SK-N-SH (cell line): ENCODE results near the gene ZDHHC5.

Experiments
- EP300 ChIP-seq, 2 experiments: IDR thresholded peaks; 2 replicates each; pipeline versions ENCODE4 v1.4.0 to v1.6.1; 2012; ENCODE audit warnings: borderline replicate concordance in 1 of 2, low read depth in 1 of 2, low read length in 1 of 2
- FOSL2 ChIP-seq: IDR thresholded peaks from 2 replicates; pipeline ENCODE4 v1.4.0; 2012; ENCODE audit warnings: low read depth, mild to moderate bottlenecking, moderate library complexity, borderline replicate concordance
- FOXM1 ChIP-seq: IDR thresholded peaks from 2 replicates; pipeline ENCODE4 v1.4.0; 2012; ENCODE audit warnings: low read depth, mild to moderate bottlenecking
- GABPA ChIP-seq: IDR thresholded peaks from 2 replicates; pipeline ENCODE4 v1.4.0; 2012; ENCODE audit warnings: low read depth, mild to moderate bottlenecking
- NFIC ChIP-seq: IDR thresholded peaks from 2 replicates; pipeline ENCODE4 v1.4.0; 2012; ENCODE audit warnings: borderline replicate concordance
- RCOR1 ChIP-seq: fragments of 150-350 bp; IDR thresholded peaks from 2 replicates; pipeline ENCODE4 v1.6.1; 2017; ENCODE audit warnings: antibody characterized with exemption, low read length
- SMC3 ChIP-seq: IDR thresholded peaks from 2 replicates; pipeline ENCODE4 v1.6.1; 2012; ENCODE audit warnings: low read depth, low read length, improper control_type of control experiment
- TAF1 ChIP-seq: IDR thresholded peaks from 2 replicates; pipeline ENCODE4 v1.6.1; 2012; ENCODE audit warnings: low read depth, mild to moderate bottlenecking, low read length, moderate library complexity, borderline replicate concordance
- TCF12 ChIP-seq: IDR thresholded peaks from 2 replicates; pipeline ENCODE4 v1.4.0; 2012
- TF ChIP-seq, protein P1 (sequence below): fragments of 200-600 bp; sonication (generic); IDR thresholded peaks from 2 replicates; pipeline ENCODE4 v1.6.1; 2017; ENCODE audit warnings: antibody characterized with exemption, mild to moderate bottlenecking, moderate library complexity
- TF ChIP-seq, protein P2 (sequence below): IDR thresholded peaks from 2 replicates; pipeline ENCODE4 v1.6.1; 2012; ENCODE audit warnings: mild to moderate bottlenecking, low read depth, low read length, moderate library complexity
- TF ChIP-seq, protein P3 (sequence below): IDR thresholded peaks from 2 replicates; pipeline ENCODE4 v1.4.0; 2012; ENCODE audit warnings: low read depth, borderline replicate concordance
- TF ChIP-seq, protein P4 (sequence below): fragments of 150-350 bp; IDR thresholded peaks from 2 replicates; pipeline ENCODE4 v1.6.1; 2017; ENCODE audit warnings: antibody characterized with exemption, low read length, low read depth, borderline replicate concordance
- TF ChIP-seq, protein P5 (sequence below): IDR thresholded peaks from 2 replicates; pipeline ENCODE4 v1.4.0; 2012; ENCODE audit warnings: low read depth

DNA sequence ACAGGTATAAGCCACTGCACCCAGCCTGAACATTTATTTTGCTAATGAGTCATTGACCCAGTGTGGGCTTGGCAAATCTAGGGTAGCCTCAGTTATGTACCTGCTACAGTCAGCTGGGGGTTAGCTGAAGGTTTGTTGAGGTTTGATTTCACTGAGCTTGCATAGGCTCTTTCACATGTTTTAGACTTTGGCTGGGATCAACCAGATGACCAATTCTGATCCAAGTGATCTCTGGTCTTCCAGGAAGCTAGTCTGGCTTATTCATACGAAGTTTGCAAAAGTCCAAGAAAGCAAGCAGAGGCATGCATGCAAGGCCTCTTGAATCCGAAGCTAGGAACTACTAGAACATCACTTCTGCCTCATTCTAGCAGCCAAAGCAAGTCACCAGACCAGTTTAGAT is 49.5 kb upstream of the ZDHHC5 start:
- TF ChIP-seq, protein P1, sequence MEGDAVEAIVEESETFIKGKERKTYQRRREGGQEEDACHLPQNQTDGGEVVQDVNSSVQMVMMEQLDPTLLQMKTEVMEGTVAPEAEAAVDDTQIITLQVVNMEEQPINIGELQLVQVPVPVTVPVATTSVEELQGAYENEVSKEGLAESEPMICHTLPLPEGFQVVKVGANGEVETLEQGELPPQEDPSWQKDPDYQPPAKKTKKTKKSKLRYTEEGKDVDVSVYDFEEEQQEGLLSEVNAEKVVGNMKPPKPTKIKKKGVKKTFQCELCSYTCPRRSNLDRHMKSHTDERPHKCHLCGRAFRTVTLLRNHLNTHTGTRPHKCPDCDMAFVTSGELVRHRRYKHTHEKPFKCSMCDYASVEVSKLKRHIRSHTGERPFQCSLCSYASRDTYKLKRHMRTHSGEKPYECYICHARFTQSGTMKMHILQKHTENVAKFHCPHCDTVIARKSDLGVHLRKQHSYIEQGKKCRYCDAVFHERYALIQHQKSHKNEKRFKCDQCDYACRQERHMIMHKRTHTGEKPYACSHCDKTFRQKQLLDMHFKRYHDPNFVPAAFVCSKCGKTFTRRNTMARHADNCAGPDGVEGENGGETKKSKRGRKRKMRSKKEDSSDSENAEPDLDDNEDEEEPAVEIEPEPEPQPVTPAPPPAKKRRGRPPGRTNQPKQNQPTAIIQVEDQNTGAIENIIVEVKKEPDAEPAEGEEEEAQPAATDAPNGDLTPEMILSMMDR: no peak
- TF ChIP-seq FOXM1 (no peak), GABPA (no peak), TCF12 (no peak), FOSL2 (no peak), TAF1 (no peak), EP300 (IDR thresholded peaks at IDR 0.05; ENCODE audit: borderline replicate concordance in 1 of 2, low read depth in 1 of 2, low read length in 1 of 2) (no peak), NFIC (no peak), SMC3 (no peak), RCOR1 (no peak)
- TF ChIP-seq, protein P2, sequence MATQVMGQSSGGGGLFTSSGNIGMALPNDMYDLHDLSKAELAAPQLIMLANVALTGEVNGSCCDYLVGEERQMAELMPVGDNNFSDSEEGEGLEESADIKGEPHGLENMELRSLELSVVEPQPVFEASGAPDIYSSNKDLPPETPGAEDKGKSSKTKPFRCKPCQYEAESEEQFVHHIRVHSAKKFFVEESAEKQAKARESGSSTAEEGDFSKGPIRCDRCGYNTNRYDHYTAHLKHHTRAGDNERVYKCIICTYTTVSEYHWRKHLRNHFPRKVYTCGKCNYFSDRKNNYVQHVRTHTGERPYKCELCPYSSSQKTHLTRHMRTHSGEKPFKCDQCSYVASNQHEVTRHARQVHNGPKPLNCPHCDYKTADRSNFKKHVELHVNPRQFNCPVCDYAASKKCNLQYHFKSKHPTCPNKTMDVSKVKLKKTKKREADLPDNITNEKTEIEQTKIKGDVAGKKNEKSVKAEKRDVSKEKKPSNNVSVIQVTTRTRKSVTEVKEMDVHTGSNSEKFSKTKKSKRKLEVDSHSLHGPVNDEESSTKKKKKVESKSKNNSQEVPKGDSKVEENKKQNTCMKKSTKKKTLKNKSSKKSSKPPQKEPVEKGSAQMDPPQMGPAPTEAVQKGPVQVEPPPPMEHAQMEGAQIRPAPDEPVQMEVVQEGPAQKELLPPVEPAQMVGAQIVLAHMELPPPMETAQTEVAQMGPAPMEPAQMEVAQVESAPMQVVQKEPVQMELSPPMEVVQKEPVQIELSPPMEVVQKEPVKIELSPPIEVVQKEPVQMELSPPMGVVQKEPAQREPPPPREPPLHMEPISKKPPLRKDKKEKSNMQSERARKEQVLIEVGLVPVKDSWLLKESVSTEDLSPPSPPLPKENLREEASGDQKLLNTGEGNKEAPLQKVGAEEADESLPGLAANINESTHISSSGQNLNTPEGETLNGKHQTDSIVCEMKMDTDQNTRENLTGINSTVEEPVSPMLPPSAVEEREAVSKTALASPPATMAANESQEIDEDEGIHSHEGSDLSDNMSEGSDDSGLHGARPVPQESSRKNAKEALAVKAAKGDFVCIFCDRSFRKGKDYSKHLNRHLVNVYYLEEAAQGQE: no peak
- TF ChIP-seq, protein P3, sequence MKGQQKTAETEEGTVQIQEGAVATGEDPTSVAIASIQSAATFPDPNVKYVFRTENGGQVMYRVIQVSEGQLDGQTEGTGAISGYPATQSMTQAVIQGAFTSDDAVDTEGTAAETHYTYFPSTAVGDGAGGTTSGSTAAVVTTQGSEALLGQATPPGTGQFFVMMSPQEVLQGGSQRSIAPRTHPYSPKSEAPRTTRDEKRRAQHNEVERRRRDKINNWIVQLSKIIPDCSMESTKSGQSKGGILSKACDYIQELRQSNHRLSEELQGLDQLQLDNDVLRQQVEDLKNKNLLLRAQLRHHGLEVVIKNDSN: no peak
- TF ChIP-seq, protein P4, sequence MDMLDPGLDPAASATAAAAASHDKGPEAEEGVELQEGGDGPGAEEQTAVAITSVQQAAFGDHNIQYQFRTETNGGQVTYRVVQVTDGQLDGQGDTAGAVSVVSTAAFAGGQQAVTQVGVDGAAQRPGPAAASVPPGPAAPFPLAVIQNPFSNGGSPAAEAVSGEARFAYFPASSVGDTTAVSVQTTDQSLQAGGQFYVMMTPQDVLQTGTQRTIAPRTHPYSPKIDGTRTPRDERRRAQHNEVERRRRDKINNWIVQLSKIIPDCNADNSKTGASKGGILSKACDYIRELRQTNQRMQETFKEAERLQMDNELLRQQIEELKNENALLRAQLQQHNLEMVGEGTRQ: no peak
- TF ChIP-seq, protein P5, sequence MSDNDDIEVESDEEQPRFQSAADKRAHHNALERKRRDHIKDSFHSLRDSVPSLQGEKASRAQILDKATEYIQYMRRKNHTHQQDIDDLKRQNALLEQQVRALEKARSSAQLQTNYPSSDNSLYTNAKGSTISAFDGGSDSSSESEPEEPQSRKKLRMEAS: no peak
